HG03159 (cell line): ENCODE results near the gene ASPN.

Experiments
- ATAC-seq: cut with Tn5 transposase; IDR thresholded peaks from one replicate; pipeline ENCODE4 v1.9.1; 2021; ENCODE audit warnings: mild to moderate bottlenecking, moderate library complexity; ENCODE audit not compliant: unreplicated experiment

Gene ASPN

DNA sequence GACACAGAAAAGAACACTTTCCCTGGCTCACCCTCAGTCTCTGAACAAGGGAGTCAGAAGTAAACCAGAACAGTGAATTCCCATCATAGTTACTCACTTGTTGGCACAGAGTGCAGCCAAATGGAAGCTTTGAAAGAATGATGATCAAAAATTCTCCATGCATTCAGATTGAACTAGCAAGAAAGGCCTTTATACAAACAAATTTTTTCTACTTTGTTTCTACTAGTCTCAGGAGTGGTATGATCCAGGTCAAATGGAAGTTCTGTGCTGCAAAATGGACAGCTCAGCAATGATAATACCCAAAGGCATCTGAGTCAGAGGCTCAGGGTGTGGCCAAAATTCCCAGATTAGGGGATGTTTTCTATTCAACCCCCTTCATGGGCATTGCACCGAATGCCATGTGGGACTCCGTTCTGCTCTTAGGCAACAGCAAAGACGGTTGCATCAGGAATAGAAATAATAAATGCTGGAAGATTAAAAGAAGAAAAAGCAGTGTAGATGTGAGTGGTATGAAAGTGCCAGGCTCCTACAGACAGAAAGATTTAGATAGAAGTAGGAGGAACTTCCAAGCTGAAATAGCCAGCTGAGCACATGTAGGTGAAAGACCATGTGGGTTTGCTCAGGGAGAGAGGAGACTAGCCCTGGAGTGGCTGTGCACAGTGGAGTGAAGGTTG lies 24.0 kb upstream of the ASPN start:
- no peak for ATAC-seq

GRCh38 chr9:92504881-92505280 lies 22.6 kb upstream of the ASPN start:
- no peak for ATAC-seq

GRCh38 chr9:92503156-92503555 lies 20.9 kb upstream of the ASPN start:
- no peak for ATAC-seq

DNA sequence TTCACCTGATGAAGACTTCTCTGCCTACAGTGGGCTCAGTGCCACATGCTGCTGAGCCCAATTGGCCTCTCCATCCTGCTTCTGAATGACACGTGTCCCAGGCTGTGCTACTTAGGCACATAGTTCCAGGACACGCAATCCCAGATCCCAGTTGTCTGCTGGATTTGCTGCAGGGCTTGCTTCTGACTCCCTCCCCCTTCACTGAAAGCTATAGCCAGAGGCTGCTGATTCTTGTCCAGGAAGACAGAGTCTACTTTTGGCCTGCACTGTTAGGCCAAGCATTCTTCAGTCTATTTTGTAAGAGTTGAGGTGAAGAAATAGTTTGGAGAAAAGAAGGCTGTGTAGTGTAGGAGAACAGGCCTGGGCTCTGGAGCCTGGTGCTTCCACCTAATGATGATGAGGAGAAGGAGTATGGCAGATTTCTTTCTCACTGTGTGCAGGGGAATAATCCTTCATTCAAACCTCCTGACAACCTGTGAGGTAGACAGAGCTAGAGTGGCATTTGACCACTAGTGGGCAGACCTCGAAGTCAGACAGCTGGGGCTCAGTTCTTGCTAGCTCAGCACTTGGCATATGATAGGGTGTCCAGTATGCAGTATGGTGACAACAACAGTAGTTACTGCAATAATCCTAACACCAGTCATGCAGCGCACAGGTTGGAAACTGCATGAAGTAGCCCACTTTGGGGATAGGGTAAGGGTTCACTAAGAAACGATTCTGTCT lies 19.5 kb upstream of the ASPN start:
- ATAC-seq = no peak

- ATAC-seq = no peak
Observed at GRCh38 chr9:92500725-92501124, 18.4 kb upstream of the ASPN start.

GRCh38 chr9:92499701-92500100 lies 17.4 kb upstream of the ASPN start:
- no peak for ATAC-seq

DNA sequence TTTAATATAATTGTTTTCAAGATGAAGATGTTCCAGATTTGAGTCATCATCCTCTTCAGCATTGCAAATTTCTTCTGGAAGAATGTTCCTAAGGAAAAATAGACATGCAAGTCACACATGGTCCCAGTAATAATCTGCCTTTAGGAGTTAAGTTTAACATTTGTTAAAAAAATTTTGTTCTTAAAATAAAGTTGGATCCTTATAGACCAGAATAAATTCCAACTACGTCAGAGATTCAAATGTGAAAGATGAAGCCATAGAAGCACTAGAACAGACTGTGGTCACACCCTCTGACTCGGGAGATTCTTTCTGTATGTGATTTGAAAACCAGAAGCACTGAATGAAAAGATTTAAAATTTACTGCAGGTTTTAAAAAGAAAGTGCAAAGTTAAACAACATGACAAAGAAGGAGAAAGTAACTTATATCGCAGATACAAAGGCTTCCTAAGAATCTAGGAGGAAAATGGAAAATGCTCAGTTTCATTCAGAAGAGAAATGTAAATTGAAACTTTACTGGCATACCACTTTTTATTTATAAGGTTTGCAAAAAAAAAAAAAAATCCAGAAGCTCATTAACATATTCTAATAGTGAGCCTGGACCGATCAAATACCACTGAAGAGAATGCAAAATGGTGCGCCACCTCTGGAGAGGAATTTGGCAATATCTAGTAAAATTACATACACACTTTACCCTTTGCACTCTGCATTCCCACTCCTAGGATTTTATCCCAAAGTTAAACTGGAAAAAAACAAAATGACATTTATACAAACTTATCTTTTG lies 14.3 kb upstream of the ASPN start:
- ATAC-seq = no peak

DNA sequence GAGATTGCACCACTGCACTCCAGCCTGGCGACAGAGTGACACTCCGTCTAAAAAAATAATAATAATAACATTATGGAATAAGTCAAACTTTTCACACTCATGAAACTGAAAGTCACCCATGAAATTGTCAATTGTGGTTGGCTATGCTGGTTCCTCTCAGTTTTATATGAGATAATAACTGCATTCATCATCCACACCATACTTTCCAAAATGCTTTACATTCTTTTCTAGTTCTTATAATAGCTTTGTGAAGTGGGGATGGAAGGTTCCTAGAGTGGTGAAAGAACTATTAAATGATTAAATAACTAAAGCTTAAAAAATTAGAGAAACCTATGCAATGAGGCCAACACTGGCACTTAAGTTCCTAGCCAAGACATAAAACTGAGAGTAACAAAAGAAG lies 12.6 kb upstream of the ASPN start:
- ATAC-seq = no peak

- no peak for ATAC-seq
Observed at GRCh38 chr9:92493749-92494387, 11.6 kb upstream of the ASPN start.

GRCh38 chr9:92492781-92493401 lies 10.6 kb upstream of the ASPN start:
- no peak for ATAC-seq

- ATAC-seq = no peak
Observed at GRCh38 chr9:92488681-92489550, 6.6 kb upstream of the ASPN start.

- ATAC-seq = no peak
Observed at GRCh38 chr9:92486371-92486770, 4.1 kb upstream of the ASPN start.

DNA sequence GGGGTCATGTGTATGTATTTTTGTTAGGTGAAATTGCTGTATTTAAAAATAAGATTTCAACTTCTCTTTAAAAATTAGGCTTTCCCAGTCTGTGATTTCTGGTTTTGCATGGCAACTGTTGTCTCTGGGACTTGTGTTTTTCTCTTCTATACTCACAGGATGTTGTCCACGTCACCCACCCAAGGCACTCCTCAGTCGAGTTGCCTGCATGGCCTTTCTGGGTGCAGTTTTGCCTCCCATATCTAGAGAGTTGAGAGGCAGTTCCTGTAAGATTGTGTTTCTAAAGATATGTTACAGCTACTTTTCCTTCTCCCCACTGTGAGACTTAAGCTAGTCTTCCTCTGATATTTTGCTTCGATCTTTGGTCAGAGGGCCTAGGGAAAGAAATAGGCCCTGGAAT lies 2.3 kb upstream of the ASPN start:
- no peak for ATAC-seq

GRCh38 chr9:92483627-92484545 lies 1.6 kb upstream of the ASPN start:
- no peak for ATAC-seq

DNA sequence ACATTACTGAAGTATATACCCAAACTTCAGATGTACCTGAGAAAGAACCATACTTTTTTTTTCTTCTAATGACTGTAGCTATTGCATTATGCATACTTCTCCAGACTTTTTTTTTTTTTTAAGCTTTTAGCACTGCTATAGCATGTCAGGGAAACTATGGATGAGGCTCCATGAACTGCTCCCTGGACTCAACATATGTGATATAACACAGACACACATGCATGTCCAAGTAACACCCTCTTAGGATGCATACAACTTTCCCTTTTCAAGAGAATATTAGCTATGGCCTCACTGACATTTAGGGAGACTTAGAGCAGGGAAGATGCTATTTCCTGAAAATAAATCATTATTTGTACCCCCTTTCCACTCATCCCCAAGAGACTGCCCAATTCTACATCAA lies 499 bp upstream of the ASPN start:
- ATAC-seq = no peak

GRCh38 chr9:92480986-92481633 lies 1.2 kb downstream of the ASPN start:
- ATAC-seq = peak; percentile 52

DNA sequence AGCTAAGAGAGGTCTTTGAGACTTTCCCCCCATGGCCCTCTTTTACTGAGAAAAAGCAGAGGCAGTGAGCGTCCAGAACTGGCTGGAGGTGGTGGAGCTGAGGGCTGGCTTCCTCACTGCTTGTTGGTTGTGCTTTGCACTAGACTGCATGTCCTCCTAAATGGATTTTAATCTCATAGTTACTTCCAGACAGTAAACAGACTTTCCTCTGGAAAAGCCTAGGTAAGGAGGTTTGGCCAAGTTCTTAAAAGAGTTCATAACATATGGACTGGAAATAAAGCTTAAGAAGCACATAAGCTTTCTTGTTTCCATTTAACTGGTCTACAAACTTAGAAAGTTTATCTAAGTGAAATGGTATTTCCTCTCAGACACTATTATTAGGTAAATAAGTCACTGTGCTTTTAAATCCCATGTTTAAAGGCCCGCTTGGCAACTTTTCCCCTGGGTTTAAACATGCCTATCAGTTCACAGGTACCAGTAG lies 2.0 kb downstream of the ASPN start:
- no peak for ATAC-seq

DNA sequence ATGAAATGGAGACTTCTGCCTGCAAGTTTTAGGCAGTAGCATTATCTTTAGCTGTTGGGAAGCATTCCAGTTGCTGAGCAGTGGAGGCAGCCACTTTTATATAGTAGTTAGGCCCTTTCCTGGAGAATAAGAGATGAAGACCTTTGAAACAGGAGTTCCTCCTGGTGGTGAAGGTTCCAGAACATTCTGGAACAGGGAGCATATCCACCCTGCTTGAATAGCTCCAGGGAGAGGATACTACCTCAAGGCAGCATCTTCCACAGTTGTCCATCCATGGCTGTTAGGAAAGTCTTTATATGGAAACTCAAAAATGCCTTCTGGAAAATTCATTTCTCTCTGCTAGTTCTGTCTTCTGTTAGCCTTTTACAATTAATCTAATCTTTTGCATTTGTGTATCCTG lies 3.0 kb downstream of the ASPN start:
- ATAC-seq = no peak
